PC-3 (cell line): ENCODE data around the gene XPR1.

Source experiments
- EZH2 ChIP-seq: fragments of 300-600 bp; sonication (generic); IDR thresholded peaks from one replicate; pipeline ENCODE4 v1.6.1; 2017; ENCODE audit warnings: antibody characterized with exemption, mild to moderate bottlenecking, low read length; ENCODE audit not compliant: unreplicated experiment
- TF ChIP-seq, protein P1 (sequence below): fragments of 300-600 bp; sonication (generic); conservative IDR thresholded peaks from 2 replicates; pipeline ENCODE4 v1.5.1; 2017; ENCODE audit warnings: antibody characterized with exemption, low read depth, mild to moderate bottlenecking, low read length

DNA sequence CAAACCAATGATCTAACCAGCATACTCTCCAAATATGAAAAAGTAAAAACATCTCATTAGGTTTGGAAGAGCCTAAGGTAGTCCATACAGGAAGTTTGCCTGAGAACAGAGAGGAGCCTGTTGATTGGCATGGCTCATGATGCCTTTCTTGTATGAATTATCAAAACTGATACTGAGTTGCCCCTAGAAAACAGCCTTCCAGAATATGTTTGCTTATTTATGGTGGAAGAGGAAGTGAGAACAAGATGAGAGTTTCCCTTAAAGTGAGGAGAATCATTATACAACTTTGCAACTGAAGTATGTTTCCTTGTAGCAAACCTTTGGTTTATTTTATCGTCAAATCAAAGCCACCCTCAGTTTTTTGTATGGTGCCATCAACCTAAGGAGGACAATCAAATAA, 257.0 kb downstream of the XPR1 start:
- TF ChIP-seq, protein P1, sequence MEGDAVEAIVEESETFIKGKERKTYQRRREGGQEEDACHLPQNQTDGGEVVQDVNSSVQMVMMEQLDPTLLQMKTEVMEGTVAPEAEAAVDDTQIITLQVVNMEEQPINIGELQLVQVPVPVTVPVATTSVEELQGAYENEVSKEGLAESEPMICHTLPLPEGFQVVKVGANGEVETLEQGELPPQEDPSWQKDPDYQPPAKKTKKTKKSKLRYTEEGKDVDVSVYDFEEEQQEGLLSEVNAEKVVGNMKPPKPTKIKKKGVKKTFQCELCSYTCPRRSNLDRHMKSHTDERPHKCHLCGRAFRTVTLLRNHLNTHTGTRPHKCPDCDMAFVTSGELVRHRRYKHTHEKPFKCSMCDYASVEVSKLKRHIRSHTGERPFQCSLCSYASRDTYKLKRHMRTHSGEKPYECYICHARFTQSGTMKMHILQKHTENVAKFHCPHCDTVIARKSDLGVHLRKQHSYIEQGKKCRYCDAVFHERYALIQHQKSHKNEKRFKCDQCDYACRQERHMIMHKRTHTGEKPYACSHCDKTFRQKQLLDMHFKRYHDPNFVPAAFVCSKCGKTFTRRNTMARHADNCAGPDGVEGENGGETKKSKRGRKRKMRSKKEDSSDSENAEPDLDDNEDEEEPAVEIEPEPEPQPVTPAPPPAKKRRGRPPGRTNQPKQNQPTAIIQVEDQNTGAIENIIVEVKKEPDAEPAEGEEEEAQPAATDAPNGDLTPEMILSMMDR, result no peak
- TF ChIP-seq EZH2, result no peak
